GM12892 (cell line): ENCODE measurements around the gene ATG16L1.

ENCODE experiments used
- DNase-seq: peaks from one replicate; pipeline ENCODE4 v3.0.0; 2011; ENCODE audit not compliant: insufficient read length
- FAIRE-seq: peaks from 2 replicates; lab custom pipeline; 2011; peaks lifted over from hg19 to GRCh38; lab: Jason Lieb, UNC
- POLR2A ChIP-seq: IDR thresholded peaks from 2 replicates; pipeline ENCODE4 v1.6.1; 2011; ENCODE audit warnings: low read depth, low read length, control low read depth
- POLR2AphosphoS5 ChIP-seq: IDR thresholded peaks from 2 replicates; pipeline ENCODE4 v1.6.1; 2011; ENCODE audit warnings: low read depth, low read length, control low read depth
- TAF1 ChIP-seq: IDR thresholded peaks from 2 replicates; pipeline ENCODE4 v1.6.1; 2011; ENCODE audit warnings: low read depth, mild to moderate bottlenecking, control low read depth, low read length, borderline replicate concordance

Gene ATG16L1

DNA sequence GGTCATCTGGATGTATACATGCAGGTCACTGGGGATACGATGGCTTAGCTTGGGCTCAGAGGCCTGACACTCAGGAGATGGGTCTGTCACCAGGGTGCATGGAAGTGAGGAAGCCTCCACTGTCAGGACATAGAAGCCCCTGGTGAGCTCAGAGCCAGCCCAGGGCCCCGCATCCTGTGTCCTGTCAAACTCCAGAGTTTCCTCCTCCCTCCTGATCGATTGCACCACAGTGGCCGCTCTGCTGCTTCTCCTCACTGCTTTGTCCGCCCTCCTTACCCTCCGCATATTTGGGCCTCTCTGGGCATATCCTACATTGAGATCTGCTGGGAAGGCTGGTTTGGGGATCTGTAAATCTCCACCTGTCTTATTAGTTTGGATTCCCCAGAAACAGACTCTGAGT lies 37.5 kb upstream of the ATG16L1 start:
- no peak for TF ChIP-seq TAF1
- no peak for TF ChIP-seq POLR2A
- TF ChIP-seq POLR2AphosphoS5 = no peak
- no peak for FAIRE-seq
- no peak for DNase-seq

DNA sequence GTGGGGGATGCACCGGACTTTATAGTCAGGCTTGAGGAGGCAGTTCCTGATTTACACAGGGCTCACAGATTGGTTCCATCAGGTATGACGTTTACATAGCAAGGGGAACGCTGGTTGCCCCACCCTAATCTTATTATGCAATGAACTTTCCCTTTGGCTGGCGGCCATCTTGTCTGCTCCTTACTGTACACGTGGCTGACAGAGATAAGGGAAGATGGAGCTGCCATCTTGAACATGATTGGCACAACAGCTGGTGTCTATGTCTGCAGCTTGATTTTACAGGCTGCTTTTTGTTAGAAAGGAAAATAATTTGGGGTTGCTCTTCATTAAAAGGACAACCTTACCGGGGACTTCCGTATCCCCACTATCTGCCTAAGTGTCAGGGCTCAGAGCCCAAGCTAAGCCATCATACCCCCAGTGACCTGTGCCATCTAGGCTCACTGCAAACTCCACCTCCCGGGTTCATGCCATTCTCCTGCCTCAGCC lies 33.5 kb upstream of the ATG16L1 start:
- TF ChIP-seq TAF1 = no peak
- no peak for TF ChIP-seq POLR2A
- TF ChIP-seq POLR2AphosphoS5 = no peak
- FAIRE-seq = no peak
- DNase-seq = no peak

DNA sequence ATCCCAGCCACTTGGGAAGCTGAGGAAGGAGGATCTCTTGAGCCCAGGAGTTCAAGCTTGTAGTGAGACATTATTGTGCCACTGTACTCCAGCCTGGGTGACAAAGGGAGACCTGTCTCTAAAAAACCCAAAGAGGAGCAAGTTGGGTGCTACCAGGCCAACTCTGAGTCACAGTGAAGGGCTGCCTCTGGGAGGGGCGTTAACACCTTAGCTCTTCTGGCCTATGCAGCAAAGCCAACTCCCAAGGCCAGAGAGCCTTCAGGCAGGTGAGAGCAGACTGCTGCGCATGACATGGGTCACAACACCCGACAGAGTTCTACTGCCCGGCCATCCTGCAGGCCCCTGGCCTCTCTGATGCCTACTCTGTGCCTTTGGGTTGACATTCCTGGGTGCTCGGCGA lies 32.6 kb upstream of the ATG16L1 start:
- no peak for FAIRE-seq

DNA sequence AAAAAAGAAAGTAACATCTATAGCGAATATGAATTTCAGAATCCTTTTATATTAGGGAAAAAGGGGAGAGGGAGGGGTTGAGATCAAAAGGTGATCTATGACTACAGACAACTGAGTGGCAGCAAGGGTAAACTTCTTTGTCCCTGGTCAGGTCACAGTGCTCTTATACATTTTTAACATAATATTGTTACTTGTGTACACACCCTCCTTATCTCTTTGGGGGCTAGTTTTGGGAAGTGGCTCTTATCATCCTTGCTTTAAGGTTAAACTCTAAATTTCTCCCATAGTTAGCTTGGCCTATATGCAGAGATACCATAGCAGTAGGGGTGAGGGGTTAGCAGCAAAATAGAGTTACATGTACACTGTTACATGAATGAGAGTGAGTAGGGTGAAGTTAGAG lies 31.6 kb upstream of the ATG16L1 start:
- TF ChIP-seq POLR2AphosphoS5 (no peak), TAF1 (no peak), POLR2A (no peak)
- DNase-seq = no peak
- FAIRE-seq = no peak

More for the DNA sequence above, 32.6 kb upstream of the ATG16L1 start:
- no peak for DNase-seq
- TF ChIP-seq TAF1 (no peak), POLR2A (no peak), POLR2AphosphoS5 (no peak)

DNA sequence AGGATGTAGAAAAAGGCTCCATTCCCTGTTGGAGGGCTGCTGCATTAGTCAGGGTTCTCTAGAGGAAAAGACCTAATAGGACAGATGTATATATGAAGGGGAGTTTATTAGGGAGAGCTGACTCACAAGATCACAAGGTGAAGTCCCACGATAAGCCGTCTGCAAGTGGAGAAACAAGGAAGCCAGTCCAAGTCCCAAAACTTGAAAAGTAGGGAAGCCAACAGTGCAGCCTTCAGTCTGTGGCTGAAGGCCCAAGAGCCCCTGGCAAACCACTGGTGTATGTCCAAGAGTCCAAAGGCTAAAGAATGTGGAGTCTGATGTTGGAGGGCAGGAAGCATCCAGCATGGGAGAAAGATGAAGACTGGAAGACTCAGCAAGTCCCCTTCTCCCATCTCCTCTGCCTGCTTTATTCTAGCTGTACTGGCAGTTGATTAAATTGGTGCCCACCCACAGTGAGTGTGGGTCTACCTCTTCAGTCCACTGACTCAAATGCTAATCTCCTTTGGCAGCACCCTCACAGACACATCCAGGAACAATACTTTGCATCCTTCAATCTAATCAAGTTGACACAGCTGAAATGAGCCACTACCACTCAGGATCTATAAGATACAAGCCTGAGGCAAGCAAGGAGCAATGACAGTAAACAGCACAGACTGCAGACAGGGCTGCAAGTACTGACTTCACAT lies 30.0 kb upstream of the ATG16L1 start:
- DNase-seq (no peak), FAIRE-seq (no peak)
- TF ChIP-seq TAF1 = no peak
- TF ChIP-seq POLR2AphosphoS5 = no peak
- no peak for TF ChIP-seq POLR2A

DNA sequence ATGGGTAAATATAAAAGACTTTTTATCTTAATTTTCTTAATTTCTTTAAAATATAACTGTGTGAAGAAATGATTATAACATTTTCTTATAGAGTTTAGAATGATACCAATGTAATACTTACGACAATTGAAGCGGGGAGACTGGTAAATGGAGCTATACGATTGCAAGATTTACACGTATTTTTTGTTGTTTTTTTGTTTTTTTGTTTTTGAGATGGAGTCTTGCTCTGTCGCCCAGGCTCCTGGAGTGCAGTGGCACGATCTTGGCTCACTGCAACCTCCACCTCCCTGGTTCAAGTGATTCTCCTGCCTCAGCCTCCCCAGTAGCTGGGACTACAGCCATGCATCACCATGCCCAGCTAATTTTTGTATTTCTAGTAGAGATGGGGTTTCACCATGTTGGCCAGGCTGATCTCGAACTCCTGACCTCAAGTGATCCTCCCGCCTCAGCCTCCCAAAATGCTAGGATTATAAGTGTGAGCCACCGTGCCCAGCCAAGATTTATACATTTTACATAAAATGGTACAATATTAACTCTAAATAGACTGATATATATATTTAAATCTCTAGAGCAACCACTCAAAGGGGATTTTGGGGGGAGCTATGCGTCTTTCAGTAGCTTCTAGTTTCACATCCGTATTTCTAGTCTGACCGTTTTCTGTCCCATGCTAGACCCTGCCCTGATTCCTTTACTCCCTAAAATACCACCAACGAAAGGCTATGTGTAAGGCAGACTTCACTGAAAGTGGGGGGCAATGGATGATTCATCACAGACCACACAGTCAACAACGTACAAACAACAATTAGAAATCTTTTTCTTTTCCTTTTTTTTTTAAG lies 28.2 kb upstream of the ATG16L1 start:
- no peak for DNase-seq
- TF ChIP-seq POLR2AphosphoS5 (no peak), POLR2A (no peak), TAF1 (no peak)
- FAIRE-seq = peak; percentile 70

DNA sequence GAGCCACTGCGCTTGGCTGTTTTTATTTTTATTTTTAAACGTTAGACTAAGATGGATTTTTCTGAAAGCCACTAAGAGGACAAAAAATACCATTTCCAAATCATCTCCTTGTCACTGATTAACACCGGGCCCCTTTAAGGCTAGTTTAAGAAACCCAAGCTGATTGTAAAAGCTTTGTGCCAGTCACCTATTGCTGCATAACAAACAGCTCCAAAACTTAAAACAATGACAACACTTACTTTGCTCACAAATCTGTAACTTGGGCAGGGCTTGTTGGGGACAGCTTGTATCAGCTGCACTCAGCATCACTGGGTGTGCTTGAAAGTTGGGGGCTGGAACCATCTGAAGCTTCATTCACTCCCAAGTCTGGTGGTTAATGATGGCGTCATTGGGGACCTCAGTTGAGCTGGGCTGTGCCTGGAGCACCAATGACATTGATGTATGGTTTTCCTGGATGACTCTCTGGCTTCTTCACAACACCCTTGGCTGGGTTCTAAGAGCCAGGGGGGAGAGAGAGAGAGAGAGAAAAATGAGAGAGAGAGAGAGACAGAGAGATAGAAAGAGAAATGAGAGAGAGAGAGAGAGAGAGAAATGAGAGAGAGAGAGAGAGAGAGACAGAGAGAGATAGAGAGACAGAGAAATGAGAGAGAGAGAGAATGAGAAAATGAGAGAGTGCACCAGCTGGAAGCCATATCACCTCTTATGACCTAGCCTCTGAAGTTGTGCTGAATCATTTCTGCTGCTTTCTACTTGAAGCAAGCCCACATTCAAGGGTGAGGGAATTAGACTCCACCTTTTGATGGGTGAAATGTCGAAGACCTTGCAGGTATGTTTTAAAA lies 26.0 kb upstream of the ATG16L1 start:
- no peak for DNase-seq
- peak; percentile 33 for FAIRE-seq

DNA sequence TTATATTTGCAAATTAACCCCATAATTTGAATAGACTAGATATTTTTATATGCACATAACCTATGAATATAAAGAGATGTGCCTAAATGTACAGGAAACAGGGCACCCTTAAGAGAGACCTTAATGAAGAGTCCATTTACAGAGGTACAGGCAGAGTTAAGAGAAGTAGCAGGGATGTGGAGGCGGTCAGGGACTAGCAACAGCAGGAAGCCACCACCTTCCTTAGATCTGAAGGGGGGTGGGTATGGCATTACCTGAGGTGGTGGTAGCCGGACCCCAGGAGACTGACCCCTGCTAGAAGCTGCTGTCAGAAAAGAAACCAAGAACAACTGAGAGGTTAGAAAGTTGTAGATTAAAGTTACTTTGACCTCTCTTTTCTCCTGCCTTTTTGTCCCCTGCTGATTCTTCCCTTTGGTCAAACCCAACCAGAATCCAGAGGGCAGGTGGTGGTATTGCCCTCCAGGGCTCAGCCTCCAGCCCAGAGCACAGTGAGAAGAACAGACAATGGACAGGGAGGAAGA lies 24.9 kb upstream of the ATG16L1 start:
- FAIRE-seq = no peak
- DNase-seq = no peak
- TF ChIP-seq POLR2AphosphoS5 (no peak), TAF1 (no peak), POLR2A (no peak)

More for the DNA sequence above, 26.0 kb upstream of the ATG16L1 start:
- TF ChIP-seq TAF1 (no peak), POLR2A (no peak), POLR2AphosphoS5 (no peak)

DNA sequence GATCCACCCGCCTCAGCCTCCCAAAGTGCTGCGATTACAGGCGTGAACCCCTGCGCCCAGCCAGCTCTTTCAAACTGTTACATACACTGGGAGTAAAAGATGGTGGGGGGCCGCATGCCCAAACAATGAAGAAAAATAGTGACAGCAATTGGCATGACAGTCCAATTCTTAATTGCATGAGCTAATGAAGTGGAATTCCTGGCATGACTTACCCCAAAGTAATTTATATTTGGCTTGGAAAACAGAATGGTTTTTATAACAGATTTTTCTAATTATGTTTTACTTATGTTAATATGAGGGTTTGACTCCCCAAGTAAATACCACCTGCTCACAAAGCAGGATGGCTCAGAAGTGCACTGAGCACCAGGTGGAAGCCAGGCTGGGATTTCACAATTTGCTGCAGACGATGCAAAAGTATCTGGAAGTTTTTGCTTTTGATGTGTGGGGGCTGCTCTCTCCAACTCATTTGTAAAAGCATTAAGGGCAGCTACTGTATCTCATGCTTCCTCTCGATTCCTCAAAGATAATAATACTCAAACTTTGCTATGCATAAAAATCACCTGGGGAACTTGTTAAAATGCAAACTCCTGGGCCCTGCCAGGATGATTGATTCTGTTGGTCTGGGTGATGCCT lies 24.0 kb upstream of the ATG16L1 start:
- DNase-seq (no peak), FAIRE-seq (no peak)
- TF ChIP-seq POLR2A (no peak), TAF1 (no peak), POLR2AphosphoS5 (no peak)

DNA sequence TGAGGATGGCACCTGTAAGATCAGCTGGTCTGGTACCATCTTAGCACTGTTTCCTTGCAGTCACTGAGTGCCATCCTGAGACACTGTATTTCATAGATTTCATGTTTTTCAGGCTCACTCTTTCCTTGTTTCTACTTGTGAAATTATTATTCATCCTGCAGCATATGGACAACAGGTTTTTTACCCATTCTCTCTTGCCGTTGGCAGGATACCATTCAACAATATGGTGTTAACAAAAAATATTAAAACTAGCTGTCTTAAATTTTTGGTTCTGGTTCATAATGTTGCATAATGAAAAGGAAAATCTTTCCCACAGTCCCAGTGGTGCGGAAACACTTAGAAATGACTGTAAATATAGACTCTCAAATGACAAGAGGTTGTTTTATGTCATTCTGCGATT lies 23.1 kb upstream of the ATG16L1 start:
- TF ChIP-seq POLR2A (no peak), POLR2AphosphoS5 (no peak), TAF1 (no peak)
- DNase-seq (no peak), FAIRE-seq (no peak)
